SKM-1 (cell line): ENCODE data around the gene ULK4.
A peak's percentile ranks its signal among the peaks of the same experiment; 100 is the strongest.
"Not testable (repeated sequence)": the region's sequence is repeated elsewhere in the genome, so short reads cannot be mapped to it uniquely, and the experiment has no call there.

ENCODE experiments used
- DNase-seq: peaks from one replicate; lab custom pipeline; 2025; ENCODE audit not compliant: unreplicated experiment; lab: John Stamatoyannopoulos, UW

ULK4 gene

GRCh38 chr3:41583014-41583413 is 378.9 kb downstream of the ULK4 start:
- no peak for DNase-seq

DNA sequence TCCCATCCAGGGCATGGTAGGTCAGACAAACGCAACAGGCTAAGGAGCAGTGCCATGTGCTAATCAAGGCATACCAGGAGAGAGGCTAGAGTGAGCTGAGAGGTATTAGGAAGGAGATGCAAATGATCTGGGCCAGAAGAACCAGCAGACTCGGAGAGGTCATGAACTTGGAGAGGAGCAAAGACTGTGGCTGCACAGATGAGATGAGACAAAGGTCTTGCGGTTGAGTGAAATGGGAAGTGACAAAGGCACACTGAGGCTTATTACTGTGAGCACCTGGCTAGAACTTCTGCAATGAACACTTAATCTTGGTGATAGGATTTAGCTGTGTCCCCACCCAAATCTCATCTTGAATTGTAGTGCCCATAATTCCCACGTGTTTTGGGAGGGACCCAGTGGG is 380.2 kb downstream of the ULK4 start:
- DNase-seq: peak; percentile 73

DNA sequence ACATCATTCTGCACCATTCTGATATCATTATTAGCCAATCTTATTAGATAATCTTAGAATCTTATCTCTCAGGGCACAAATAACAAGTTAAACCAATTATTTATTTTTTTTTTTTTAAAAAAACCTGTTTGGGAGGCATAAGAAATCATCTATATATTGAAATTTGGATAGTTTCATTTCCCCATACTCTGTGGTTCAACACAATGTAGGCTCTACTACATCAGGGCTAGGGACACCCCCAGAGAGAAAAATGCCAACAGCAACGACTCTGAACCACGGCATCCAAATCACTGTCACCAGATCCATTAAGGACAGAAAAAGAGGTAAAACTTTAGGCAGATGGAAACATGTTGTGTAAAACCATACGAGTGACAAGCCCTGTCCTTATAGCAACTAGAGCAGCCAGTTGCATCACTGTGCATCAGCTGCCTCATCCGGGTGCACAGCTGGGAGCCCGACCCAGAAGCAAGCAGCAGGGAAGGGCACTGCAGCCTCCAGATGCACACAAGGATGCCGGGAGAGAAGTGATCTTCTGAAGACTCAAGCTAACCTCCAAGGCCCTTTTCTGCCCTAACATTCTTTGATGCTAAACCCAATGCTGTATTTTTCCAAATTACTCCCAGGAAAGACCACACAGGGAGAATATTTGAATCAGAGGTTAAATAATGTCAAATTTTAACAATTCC is 381.5 kb downstream of the ULK4 start:
- no peak for DNase-seq

GRCh38 chr3:41579861-41580260 is 382.0 kb downstream of the ULK4 start:
- no peak for DNase-seq

- no peak for DNase-seq
These were observed 383.1 kb downstream of the ULK4 start for GRCh38 chr3:41578798-41579197.

DNA sequence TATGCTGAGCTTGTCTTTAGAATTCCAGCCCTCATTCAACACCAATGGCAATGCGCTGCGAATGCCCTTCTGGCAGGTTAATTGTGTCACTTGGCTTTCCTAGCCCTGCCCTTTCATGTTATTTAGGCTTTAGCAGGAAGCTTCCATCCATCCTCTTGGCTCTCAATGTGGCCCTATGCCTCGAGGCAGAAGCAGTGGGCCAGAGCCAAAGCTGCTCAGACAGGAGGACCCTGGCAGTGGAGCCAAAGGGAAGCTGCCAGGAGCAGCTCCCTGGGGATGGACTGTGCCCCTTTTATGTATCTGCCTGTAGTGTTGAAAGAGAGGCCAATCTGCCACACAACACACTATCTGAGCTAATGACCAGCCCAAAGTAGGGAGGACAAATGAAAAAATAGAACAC is 386.2 kb downstream of the ULK4 start:
- DNase-seq: no peak

DNA sequence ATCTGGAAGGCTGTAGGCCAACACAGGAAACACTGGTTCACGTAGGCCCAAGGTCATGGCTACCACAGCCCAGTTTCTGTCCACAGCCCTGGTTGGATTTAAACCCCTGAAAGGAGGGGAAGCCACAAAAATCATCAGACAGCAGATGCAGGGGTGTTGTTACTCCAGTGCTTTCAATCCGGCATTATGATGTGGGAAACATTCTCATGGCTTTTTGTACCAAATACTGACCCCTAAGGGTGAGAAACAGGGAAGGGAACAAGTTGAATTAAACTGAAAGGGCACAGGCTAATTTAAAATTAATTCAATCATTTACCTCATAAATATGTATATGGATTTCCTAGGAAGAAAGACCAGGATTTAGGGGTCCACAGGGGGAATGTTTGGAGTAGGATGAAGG is 387.0 kb downstream of the ULK4 start:
- DNase-seq: no peak

DNA sequence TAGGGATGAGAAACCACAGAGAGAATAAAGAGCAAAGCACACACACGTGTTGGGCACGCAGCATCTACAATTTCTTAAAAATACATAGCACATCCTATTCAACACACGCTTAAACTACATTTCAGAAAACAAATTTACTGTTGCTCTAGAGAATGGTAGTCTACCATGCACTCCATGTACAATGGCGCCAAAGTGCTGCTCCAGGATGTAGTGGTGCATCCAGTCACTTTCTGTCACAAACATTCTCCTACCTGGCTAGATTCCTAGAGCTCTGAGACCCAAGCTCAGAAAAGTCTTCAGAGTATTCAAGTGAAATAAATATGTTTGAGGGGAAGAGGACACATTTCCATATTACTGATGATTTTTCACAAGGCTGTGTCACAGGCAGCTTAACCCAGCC is 388.3 kb downstream of the ULK4 start:
- no peak for DNase-seq

DNA sequence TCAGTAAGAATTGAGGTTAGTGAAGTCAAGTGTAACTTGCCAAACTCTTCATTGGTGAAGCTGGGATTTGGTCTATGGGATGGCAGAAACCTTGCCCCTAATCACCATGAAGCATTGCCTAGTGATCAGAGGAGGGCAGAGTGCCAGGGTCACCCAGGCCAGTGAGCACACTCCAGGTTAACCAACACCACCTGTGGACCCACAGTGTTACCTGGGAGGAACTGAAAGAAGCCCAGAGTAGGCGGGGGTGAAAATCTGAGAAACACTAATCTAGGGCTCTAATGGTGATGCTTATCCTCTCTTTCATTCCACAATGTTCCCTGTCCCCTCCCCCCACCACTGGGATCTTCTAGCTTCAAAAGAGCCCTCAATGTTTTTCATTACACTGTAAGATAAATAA is 389.8 kb downstream of the ULK4 start:
- DNase-seq: no peak

DNA sequence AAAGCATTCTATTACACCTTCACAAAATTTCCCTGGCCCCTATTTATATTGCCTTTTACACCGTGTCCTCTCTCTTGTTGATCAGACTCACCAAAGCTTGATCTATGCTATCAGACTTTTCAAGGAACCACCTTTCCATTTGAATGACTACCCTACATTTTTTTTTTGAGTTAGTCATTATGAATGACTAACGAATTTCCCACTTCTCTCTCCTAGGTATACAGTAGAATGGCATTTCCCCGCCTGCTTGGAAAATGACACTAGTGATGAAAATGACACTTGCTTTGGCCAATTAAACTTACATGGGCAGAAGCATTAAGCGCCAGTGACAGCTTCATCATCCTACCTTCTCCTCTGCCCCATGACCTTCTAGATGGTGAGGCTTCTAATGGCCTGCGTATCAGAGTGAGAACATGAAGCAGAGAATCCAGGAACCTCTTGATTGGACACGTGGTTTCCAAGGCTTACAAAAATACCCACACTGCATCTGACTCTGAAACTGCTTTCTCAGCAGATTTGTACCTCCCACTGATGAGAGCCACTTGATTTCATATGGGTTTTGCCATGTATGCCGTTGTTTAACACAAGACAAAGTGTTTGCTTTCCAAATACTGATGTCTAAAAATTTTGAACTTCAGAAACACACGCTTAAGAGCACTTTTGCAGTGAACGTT is 392.1 kb downstream of the ULK4 start:
- DNase-seq: no peak

DNA sequence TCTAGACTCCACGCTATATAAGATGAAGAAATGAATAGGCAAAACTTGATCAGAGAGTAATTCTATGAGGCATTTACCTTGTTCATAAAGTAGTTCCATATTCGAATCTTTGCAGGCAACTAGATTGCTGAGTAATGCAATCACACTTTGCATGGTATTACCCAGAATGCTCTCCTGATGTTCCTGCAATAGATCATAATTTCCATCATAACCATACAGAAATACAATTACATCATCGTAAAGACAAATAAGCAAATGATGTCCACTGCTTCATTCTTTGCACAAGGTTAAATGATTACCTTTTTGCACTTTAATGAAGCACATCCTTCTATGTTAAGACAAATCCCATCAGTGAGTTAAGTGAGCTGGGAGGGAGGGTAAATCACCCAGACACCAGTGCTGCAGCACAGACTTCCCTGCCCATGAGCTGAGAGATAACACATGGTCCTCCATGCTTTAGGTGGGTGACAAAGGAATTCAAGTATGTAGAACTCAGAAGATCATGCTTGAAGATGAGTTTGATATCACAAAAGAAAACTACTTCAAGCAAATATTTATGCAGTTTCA is 395.9 kb downstream of the ULK4 start:
- no peak for DNase-seq

GRCh38 chr3:41565003-41565402 is 396.9 kb downstream of the ULK4 start:
- no peak for DNase-seq

DNA sequence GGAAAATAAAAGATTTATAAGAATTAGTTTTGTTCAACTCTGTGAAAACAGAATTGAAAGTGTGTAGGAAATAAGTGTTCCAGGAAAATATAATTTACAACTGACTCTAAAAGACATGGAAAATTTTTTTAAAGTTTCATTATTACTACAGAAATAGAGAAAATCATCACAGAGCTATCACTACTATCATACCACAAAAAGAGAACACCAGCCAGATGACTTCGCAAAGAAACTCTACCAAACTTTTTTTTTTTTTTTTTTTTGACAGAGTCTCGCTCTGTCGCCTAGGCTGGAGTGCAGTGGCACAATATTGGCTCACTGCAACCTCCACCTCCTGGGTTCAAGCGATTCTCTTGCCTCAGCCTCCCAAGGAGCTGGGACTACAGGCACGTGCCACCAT is 405.7 kb downstream of the ULK4 start:
- DNase-seq: not testable (repeated sequence)

DNA sequence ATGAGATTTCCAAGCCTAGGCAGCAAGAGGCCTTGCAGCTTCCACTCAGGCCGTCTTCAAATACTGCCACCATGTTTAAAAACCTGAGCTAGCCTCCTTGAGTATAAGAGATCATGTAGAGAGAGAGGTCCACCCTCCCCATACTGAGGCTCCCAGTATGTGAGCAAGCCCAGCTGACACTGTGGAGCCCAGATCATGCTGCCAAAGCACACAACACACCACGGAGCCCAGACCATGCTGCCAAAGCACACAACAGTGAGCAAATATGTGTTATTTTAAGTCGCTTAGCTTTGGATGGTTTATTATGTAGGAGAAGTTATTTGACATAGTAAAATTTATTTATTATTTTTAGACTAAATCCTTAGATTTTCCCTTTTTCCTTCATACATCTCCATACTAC is 428.9 kb downstream of the ULK4 start:
- DNase-seq: no peak

- no peak for DNase-seq
These were observed 434.8 kb downstream of the ULK4 start for GRCh38 chr3:41526995-41527573.

DNA sequence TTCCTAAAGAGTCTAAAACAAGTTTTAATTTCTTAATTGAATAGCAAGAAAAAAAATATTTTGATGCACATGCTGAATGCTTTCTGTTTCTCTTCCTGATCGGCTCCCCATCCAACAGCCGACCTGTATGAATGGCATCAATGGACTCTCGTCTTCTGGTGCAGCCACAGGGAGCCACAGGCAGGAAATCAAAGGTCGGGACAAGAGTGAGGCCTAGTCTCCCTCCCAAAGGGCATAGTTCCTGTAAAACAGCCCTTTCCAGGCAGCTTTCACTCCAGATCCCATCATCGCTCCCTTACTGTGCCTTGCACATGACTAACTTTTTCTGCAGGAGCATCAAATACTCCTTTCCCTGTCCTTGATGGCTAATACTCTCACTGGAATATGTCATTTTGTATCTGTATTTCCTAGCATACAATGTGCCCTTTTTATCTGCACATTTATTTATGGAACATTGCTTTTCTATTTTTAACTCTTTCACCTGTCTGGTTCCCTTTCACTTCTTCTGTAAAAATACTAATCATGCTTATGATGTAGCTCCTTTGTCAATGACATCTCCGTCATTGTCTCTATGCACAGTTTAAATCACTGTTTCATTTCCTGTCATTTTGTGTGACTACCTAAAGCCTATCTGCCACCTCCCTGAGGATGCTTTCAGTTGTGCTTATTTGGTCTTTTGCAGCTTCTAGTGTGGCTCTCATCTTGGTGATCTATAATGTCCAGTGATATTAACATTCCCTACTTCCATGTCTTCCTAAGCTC is 436.4 kb downstream of the ULK4 start:
- no peak for DNase-seq

- DNase-seq: no peak
These were observed 438.0 kb downstream of the ULK4 start for GRCh38 chr3:41523897-41524296.

- no peak for DNase-seq
These were observed 439.3 kb downstream of the ULK4 start for GRCh38 chr3:41522612-41523011.

DNA sequence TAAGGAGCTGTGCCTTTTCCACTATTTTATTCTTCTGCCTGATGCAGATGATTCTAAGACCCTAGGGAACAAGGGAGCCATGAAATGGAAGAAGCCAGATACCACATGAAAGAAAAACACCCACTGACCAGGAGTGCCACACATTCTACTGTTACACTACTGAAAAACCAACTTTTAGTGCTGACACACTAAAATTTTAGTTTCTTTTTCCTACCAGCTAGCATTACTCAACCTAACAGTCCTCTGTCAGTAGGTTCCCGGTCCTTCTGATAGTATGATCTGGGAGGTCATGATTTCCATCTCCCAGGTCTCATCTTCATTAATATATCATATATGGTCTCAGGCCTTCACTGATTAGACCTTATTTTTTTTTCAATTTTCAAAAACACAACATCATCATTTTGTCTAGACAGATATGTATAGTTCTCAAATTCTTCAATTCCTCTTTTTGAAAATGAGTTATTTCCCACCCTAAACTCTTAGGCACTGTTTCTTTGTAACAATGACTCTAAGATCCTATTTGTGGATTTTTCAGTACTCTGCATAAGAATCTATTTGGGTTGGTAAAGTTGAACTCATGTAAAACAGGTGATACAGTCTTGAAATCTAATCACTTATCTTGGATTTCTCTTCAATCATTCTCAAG is 440.8 kb downstream of the ULK4 start:
- DNase-seq: no peak

DNA sequence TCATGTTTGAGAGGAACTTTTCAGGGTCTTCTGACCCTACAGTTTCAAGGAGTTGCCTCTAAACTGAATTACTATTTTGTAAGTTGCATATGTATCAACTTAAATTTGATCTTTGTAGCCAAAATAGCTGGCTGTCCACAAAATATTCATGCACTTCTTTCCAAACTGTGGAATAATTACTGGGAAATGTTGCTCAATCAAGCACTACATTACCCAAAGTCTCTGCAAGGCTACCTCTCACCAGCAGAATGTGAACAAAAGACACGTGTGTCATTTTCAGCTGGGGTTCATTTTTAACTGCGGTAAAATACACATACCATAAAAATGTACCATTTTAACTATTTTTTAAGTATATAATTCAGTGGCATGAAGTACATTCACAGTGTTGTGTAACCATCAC is 442.2 kb downstream of the ULK4 start:
- no peak for DNase-seq

DNA sequence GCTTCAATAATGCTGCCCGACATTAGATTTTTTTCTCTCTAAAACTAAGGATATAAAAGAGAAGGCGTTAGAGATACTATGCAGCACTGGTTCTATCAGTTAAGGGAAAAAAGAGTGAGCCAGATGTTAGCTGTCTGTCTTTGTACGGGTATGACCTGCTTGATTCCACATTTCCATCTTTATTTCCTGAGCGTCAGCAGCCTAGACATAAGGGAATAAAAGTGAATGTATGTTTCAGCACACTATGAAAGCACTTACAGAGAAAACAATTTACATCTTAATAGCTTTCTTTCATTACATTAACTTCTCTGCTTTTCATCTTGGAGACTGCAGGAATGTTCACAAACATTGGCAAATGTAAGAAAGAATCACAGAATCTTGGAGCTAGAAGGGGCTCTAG is 443.3 kb downstream of the ULK4 start:
- no peak for DNase-seq
